GM18511 (cell line): ENCODE measurements around the gene LGALS9C.
"Not testable (repeated sequence)": the region's sequence is repeated elsewhere in the genome, so short reads cannot be mapped to it uniquely, and the experiment has no call there.

Experiments used
- ATAC-seq: cut with Tn5 transposase; IDR thresholded peaks from one replicate; pipeline ENCODE4 v1.9.1; 2021; ENCODE audit warnings: mild to moderate bottlenecking, moderate library complexity; ENCODE audit not compliant: unreplicated experiment

The LGALS9C gene

DNA sequence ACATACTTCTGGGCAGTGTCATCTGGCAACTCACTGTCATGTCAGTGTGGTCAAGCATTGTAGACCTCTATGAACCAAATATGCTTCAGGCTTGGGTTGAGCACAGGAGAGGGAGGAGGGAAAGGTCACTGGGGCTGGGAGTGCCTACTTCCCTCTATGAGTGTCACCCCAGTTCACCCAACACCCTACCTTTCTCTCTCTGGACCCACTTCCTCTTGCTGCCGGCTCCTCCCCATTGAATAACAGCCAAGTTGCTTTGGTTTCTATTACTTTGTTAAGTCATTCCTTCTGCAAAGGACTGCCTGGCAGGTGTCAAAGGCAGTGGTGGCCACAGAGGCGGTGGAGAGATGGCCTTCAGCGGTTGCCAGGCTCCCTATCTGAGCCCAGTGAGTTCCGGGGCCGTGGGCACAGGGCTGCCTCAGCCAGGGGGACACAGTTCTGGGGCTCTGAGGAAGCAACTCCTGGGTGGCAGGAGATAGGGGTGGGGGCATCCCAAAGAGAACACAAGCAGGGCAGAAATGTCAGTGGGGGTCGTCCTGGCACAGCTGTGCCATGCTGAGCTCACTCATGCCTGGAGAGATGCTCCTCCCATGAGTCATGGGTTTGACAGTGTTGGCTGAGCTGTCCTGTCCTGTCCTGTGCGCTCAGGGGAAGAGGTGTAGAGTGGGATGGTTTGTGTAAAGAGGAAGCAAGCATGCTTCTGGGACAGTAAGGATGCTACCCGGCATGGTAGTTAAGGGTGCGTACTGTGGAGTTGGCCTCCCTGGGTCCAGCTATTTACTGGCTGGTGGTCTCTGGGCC, at the start of gene LGALS9C:
Gene LGALS9C (plus strand): TSS at position 282 of the 801 bp plus-strand sequence. CDS start 66 bp downstream, at position 348.
- peak; percentile 91 for ATAC-seq

DNA sequence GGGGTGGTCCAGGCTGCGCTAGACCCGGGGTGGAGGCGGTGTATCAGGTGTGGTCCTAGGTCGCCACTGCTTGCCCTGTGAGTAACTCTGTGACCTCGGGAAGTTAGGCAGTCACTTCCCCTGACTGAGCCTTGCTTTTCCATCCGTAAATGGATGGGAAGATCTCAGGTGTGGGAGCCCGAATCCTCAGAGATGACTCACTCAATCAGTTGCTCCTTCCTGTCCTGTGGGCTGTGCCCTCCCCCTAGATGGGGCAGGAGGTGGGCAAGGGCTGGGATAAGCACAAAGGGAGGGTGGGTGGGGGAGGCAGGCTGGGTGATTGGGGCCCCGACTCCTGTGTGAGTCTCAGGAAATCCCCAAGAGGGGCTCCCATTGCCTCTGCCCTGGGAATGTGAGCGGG, 44.4 kb upstream of the LGALS9C start:
- not testable (repeated sequence) for ATAC-seq

DNA sequence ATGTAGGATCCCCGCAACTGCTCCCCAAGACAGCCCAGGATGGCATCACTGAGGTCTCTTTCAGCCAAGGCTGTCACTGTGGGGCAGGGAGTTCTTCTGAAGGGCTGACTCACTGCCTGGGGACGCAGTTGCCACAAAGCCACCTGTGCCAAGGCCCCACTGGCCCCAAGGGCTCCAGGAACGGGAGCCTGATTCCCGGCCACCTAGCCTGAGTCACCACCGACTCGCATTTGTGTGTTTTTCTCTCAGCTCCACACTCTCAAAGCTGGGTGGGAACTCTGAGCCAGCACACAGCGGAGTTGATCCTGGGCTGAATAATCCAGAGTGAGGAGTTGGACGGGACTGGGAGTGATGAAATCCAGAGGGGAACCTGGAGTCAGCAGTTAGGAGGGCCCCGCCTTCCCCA, 37.1 kb upstream of the LGALS9C start:
- not testable (repeated sequence) for ATAC-seq

GRCh38 chr17:18442093-18442492, 34.5 kb upstream of the LGALS9C start:
- ATAC-seq: not testable (repeated sequence)

DNA sequence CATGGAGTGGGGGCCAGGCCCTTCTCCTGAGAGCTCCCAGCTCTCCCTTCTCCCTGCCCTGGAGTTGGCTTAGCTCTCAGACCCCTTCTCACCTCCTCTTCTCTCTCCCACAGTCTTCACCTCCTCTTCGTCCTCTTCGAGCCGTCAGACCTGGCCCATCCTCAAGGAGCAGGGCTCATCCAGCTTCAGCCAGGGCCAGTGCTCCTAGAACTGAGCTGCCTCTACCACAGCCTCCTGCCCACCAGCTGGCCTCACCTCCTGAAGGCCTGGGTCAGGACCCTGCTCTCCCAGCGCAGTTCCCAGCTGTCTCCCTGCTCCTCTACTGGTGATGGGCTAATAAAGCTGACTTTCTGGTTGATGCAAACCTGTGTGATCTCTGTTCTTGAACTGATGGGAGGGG, 34.1 kb upstream of the LGALS9C start:
- ATAC-seq: not testable (repeated sequence)

GRCh38 chr17:18447476-18448205, 28.9 kb upstream of the LGALS9C start:
- ATAC-seq: not testable (repeated sequence)

DNA sequence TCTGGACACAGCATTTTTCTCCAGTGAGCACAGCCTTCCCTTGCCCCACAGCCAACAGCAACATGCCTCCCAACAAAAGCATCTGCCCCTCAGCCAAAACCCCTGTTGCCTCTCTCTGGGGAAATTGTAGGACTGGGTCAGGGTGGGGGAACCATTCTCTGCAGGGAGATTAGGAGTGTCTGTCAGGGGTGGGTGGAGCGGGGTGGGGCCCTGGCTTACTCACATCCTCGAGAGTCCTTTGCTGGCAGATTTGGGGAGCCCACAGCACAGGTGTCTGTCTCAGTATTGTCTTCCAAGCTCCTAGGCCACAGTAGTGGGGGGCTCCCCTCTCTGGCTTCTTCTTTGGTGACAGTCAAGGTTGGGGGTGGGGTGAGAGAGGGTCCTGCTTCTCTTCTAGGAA, 28.3 kb upstream of the LGALS9C start:
- not testable (repeated sequence) for ATAC-seq

- ATAC-seq: not testable (repeated sequence)
These were observed 26.8 kb upstream of the LGALS9C start for GRCh38 chr17:18449833-18450232.

- ATAC-seq: not testable (repeated sequence)
These were observed 25.6 kb upstream of the LGALS9C start for GRCh38 chr17:18450998-18451397.

- ATAC-seq: not testable (repeated sequence)
These were observed 24.6 kb upstream of the LGALS9C start for GRCh38 chr17:18451969-18452368.

DNA sequence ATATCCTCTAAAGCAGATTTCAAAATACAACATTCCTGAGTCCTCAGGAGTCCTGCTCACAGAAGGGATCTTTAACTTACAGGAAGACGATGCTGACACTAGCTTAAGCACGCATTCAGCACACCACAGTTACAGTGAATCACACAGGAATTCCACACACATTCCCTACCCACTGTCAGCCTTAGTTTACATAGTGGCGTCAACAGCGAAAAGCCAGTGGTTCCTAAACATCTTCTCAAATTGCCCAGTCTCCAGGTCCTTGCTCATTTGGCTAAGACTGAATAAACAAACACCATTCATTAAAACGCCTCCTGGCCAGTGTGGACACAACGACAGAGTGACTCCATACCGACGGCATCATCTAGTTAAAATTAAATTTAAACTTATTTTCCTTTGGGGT, 17.6 kb upstream of the LGALS9C start:
- not testable (repeated sequence) for ATAC-seq

GRCh38 chr17:18463831-18464502, 12.6 kb upstream of the LGALS9C start:
- not testable (repeated sequence) for ATAC-seq

- ATAC-seq: not testable (repeated sequence)
These were observed 10.2 kb upstream of the LGALS9C start for GRCh38 chr17:18466250-18466983.

DNA sequence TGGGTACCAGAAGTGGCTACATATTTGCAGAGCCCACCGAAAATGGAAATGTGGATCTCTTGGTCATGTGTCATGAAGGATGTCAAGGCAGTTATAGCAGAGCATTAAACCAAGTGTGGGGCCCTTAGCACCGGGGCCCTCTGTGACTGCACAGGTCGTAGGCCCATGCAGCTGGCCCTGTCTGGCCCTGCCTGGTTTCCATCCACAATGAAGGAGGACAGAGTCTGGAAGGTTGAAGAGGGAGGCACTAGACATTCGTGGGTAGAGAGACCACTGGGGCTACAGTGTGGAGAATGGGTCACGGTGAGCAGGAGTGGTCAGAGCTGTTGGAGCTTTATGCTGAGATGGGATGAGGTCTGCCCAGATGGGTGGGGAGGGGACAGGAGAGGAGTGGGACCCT, 9.6 kb upstream of the LGALS9C start:
- not testable (repeated sequence) for ATAC-seq

GRCh38 chr17:18468472-18469171, 8.0 kb upstream of the LGALS9C start:
- not testable (repeated sequence) for ATAC-seq

DNA sequence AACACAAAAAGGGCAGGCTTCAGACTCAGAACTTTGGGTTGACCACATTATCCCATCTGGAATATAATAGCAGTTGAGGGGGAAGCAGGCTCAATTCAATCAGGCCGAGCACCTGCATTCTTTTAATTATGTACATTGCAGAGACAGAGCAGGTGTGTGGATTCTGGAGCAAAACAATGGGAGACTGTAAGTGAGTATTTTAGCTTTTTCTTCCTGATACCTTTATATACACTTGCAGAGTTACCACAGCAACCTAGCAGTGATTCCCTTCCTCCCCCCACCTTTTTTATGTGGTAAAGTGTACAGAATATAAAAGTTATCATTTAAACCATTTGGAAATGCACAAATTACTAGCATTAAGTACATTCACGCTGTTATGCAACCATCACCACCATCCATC, 6.8 kb upstream of the LGALS9C start:
- not testable (repeated sequence) for ATAC-seq

DNA sequence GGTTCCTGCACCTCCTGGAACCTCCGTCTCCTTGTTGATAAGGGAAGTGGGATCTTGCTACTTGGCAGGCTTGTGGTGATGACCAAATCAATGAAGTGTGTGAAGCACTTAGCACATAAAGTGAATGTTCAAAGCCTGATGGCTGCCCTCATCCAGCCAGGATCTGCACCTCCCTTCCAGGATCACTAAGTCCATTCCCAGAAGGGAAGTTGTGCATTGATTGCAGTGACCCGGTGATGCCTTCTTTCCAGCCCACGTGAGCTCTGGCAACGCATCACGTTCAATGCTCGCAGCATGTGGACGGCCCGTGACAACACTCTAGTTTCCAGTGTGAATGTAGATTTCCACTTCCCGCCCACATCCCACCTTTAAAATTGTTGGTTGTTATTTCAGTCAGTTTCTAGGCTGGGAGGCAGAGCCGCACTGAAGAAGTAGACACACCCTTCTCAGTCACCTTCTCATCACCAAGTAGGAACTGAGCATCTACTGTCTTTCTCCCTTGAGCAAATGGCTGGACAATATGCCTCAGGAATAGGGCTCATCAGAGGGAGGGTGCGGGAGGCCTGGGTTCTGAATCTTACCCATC, 6.2 kb upstream of the LGALS9C start:
- ATAC-seq: not testable (repeated sequence)

DNA sequence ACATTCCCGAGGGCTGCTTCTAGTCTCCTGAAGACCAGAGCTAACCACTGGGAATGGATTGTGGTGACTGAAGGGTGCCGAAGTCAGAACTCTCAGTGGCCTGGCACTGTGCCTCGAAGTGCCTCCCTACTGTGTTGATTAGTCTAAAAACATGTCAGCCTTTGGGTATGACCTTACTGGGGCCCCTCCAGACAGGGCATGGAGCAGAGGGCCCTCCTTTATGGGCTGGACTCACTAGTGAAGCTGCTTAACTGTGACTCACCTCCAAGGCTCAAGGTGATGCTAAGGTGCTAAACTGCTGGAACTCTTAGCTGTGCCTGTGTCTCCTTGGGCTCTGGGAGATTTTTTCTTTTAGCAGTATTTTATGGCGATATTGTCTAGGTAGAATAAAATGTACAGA, 2.6 kb upstream of the LGALS9C start:
- not testable (repeated sequence) for ATAC-seq

DNA sequence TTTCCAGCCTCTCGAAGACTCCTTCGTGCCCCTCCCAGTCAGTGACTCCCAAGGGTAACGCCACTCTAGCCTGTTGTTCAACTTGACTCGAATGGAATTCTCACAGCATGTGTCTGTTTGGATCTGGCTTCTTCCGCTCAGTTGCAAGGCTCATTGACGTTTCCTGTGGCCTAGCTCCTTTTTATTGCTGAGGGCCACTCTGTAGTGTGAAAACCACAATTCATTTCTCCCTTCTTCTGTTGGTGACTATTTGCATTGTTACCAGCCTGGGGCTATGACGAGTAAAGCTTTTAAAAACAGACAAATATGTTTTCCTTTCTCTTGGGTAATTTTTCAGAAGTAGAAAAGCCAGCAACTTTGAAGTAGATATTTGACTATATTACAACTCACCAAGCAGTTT, 1.8 kb upstream of the LGALS9C start:
- ATAC-seq: not testable (repeated sequence)

GRCh38 chr17:18477367-18477766, 778 bp downstream of the LGALS9C start:
- ATAC-seq: not testable (repeated sequence)
